DMS114 treated with DMSO at 0.1 percent for 48 hours (cell line): Measurements from ENCODE around the gene BHLHA15.

Experiments used
- DNase-seq: peaks from one replicate; lab custom pipeline; 2025; ENCODE audit not compliant: unreplicated experiment; lab: John Stamatoyannopoulos, UW

Gene BHLHA15

GRCh38 chr7:98223351-98223897 is 12.2 kb downstream of the BHLHA15 start:
- no peak for DNase-seq

GRCh38 chr7:98223898-98224700 is 12.9 kb downstream of the BHLHA15 start:
- DNase-seq: no peak

- DNase-seq: no peak
These were observed 13.5 kb downstream of the BHLHA15 start for GRCh38 chr7:98224701-98225181.

- DNase-seq: no peak
These were observed 14.8 kb downstream of the BHLHA15 start for GRCh38 chr7:98225913-98226614.

- no peak for DNase-seq
These were observed 16.7 kb downstream of the BHLHA15 start for GRCh38 chr7:98227939-98228338.

- no peak for DNase-seq
These were observed 17.6 kb downstream of the BHLHA15 start for GRCh38 chr7:98228801-98229200.

GRCh38 chr7:98229441-98229840 is 18.2 kb downstream of the BHLHA15 start:
- no peak for DNase-seq

- no peak for DNase-seq
These were observed 18.9 kb downstream of the BHLHA15 start for GRCh38 chr7:98229991-98230745.

- DNase-seq: no peak
These were observed 19.7 kb downstream of the BHLHA15 start for GRCh38 chr7:98230746-98231471.

- DNase-seq: no peak
These were observed 20.4 kb downstream of the BHLHA15 start for GRCh38 chr7:98231493-98232262.

GRCh38 chr7:98232263-98232585 is 21.0 kb downstream of the BHLHA15 start:
- no peak for DNase-seq

- DNase-seq: no peak
These were observed 21.6 kb downstream of the BHLHA15 start for GRCh38 chr7:98232799-98233198.

- DNase-seq: no peak
These were observed 22.2 kb downstream of the BHLHA15 start for GRCh38 chr7:98233219-98234070.

- DNase-seq: no peak
These were observed 23.3 kb downstream of the BHLHA15 start for GRCh38 chr7:98234429-98235147.

- DNase-seq: no peak
These were observed 24.7 kb downstream of the BHLHA15 start for GRCh38 chr7:98235901-98236300.

GRCh38 chr7:98236355-98237185 is 25.3 kb downstream of the BHLHA15 start:
- no peak for DNase-seq

GRCh38 chr7:98238076-98238475 is 26.8 kb downstream of the BHLHA15 start:
- no peak for DNase-seq

GRCh38 chr7:98238976-98239375 is 27.7 kb downstream of the BHLHA15 start:
- DNase-seq: no peak
